Tibial nerve (tissue), 3 donors: ENCODE results near the gene SPECC1.

Experiments used
- EP300 ChIP-seq, 2 donors: sonication (generic); formaldehyde crosslinking; IDR thresholded peaks; one replicate each; pipeline ENCODE4 v1.6.1; 2017; ENCODE audit warnings: antibody characterized with exemption in 2 of 2, mild to moderate bottlenecking in 1 of 2
- POLR2A ChIP-seq, 2 donors: fragments of 450-650 bp; IDR thresholded peaks; one replicate each; pipeline ENCODE4 v1.6.1; 2017; ENCODE audit warnings: antibody characterized with exemption in 2 of 2, mild to moderate bottlenecking in 2 of 2, moderate library complexity in 2 of 2

DNA sequence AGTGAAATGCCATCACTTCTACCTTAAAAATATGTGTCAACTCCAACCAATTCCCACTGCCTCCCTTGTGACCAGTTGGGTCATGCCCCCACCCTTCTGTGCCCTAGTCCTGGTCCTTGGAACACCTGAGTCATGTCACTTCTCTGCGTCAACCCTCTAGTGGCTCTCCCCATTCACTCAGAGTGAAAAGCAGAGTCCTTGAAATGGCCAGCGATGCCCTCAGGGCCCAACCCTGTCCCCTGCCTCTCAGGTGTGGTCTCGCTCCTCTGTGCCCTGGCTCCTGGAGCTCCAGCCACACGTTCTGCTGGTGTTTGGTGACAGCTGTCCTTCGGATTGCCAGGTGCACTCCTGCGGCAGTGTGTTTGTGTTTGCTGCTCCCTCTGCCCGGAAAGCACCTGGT, 89.2 kb downstream of the SPECC1 start:
- TF ChIP-seq POLR2A (IDR thresholded peaks at IDR 0.05) (no peak), EP300 (IDR thresholded peaks at IDR 0.05) (no peak)
